ENCODE measurements around the gene MX2.

MX2 gene

GRCh38 chr21:41318218-41318617 lies 43.6 kb upstream of the MX2 start:
- ChIA-PET CTCF (interaction anchor here (1.5 kb wide), 1 partner anchor 35 kb away, joined by 4 read pairs; no protein-coding TSS in a partner anchor), POLR2A (ENCODE audit: low non-redundant PET) (no interaction called here)
- no peak for TF ChIP-seq CTCF (conservative IDR thresholded peaks at IDR 0.05; ENCODE audit: low read depth)
- no peak for DNase-seq (ENCODE audit: low spot score)
- no peak overlapping the region for H3K27ac ChIP-seq

- no peak overlapping the region for H3K27ac ChIP-seq
- ChIA-PET POLR2A (ENCODE audit: low non-redundant PET) (interaction anchor here (0.6 kb wide), 1 partner anchor 442 kb away, joined by 3 read pairs; no protein-coding TSS in a partner anchor), CTCF (interaction anchor here (1.5 kb wide), 1 partner anchor 36 kb away, joined by 4 read pairs; no protein-coding TSS in a partner anchor)
- no peak for DNase-seq (ENCODE audit: low spot score)
- no peak for TF ChIP-seq CTCF (conservative IDR thresholded peaks at IDR 0.05; ENCODE audit: low read depth)
Observed at GRCh38 chr21:41319273-41319672, 42.6 kb upstream of the MX2 start.

- no peak for TF ChIP-seq CTCF (conservative IDR thresholded peaks at IDR 0.05; ENCODE audit: low read depth)
- DNase-seq (ENCODE audit: low spot score), result no peak
- POLR2A ChIA-PET (ENCODE audit: low non-redundant PET), result no interaction called here
- CTCF ChIA-PET, result no interaction called here
- H3K27ac ChIP-seq, result no peak overlapping the region
Observed at GRCh38 chr21:41321211-41321907, 40.5 kb upstream of the MX2 start.

GRCh38 chr21:41321908-41322495 lies 39.8 kb upstream of the MX2 start:
- CTCF ChIA-PET, result no interaction called here
- no peak overlapping the region for H3K27ac ChIP-seq
- no peak for TF ChIP-seq CTCF (conservative IDR thresholded peaks at IDR 0.05; ENCODE audit: low read depth)
- POLR2A ChIA-PET (ENCODE audit: low non-redundant PET), result no interaction called here
- no peak for DNase-seq (ENCODE audit: low spot score)

GRCh38 chr21:41322496-41323382 lies 39.1 kb upstream of the MX2 start:
- DNase-seq (ENCODE audit: low spot score), result no peak
- no peak overlapping the region for H3K27ac ChIP-seq
- no peak for TF ChIP-seq CTCF (conservative IDR thresholded peaks at IDR 0.05; ENCODE audit: low read depth)
- ChIA-PET CTCF (interaction anchor here (0.6 to 0.7 kb wide), 2 partner anchors 188 to 512 kb away, joined by 3 read pairs; no protein-coding TSS in a partner anchor), POLR2A (ENCODE audit: low non-redundant PET) (no interaction called here)

- CTCF ChIA-PET, result no interaction called here
- DNase-seq (ENCODE audit: low spot score), result no peak
- no peak overlapping the region for H3K27ac ChIP-seq
- POLR2A ChIA-PET (ENCODE audit: low non-redundant PET), result no interaction called here
- no peak for TF ChIP-seq CTCF (conservative IDR thresholded peaks at IDR 0.05; ENCODE audit: low read depth)
Observed at GRCh38 chr21:41325138-41325912, 36.5 kb upstream of the MX2 start.

Measured in RWPE1 (cell line).